NB4 (cell line): ENCODE data around the gene TSPAN10.

Experiments
- CTCF ChIP-seq: IDR thresholded peaks from one replicate; pipeline ENCODE4 v1.5.1; 2012; ENCODE audit warnings: low read depth, low read length
- MYC ChIP-seq: IDR thresholded peaks from 2 replicates; pipeline ENCODE4 v1.6.1; 2011; ENCODE audit warnings: low read depth, low read length
- POLR2A ChIP-seq: IDR thresholded peaks from 2 replicates; pipeline ENCODE4 v1.6.1; 2011; ENCODE audit warnings: mild to moderate bottlenecking; ENCODE audit not compliant: insufficient read length; ENCODE audit errors: extremely low read depth

- TF ChIP-seq CTCF (no peak), POLR2A (no peak), MYC (no peak)
Observed at GRCh38 chr17:81693509-81694210, 56.7 kb downstream of the TSPAN10 start.
